GM23338 (cell line): ENCODE results near the gene RFWD3. TPM values are rescaled to one million over a fixed set of nuclear protein-coding genes. Genes with fewer than 3 reads are reported as not detected.

ENCODE experiments used
- ATAC-seq: fragments of 200-7000 bp; cut with Tn5 transposase; 3 replicates; pipeline ENCODE4 v1.9.1; 2020
- DNase-seq: peaks from one replicate; pipeline ENCODE4 v3.0.0-alpha.2; 2015; ENCODE audit warnings: low spot score
- H2AFZ ChIP-seq: fragments of 200-600 bp; sonication (generic); 2 replicates; pipeline ENCODE4 v1.8.0; 2016; ENCODE audit warnings: antibody characterized with exemption, mild to moderate bottlenecking, moderate library complexity
- H3F3A ChIP-seq: fragments of 200-600 bp; sonication (generic); replicated peaks from 2 replicates; pipeline ENCODE4 v1.8.0; 2017; ENCODE audit warnings: antibody characterized with exemption, mixed run types, low read depth
- H3K27ac ChIP-seq: fragments of 200-600 bp; sonication (generic); 2 replicates; pipeline ENCODE4 v1.6.1; 2016; ENCODE audit warnings: low read depth
- H3K27me3 ChIP-seq: fragments of 200-600 bp; sonication (generic); 2 replicates; pipeline ENCODE4 v1.8.0; 2016; ENCODE audit warnings: mild to moderate bottlenecking, mixed run types, moderate library complexity; ENCODE audit not compliant: insufficient read depth
- H3K36me3 ChIP-seq: fragments of 200-600 bp; sonication (generic); 2 replicates; pipeline ENCODE4 v1.8.0; 2016; ENCODE audit warnings: mild to moderate bottlenecking; ENCODE audit not compliant: insufficient read depth
- H3K4me1 ChIP-seq: fragments of 200-600 bp; sonication (generic); 2 replicates; pipeline ENCODE4 v1.8.0; 2016; ENCODE audit warnings: mild to moderate bottlenecking, moderate library complexity; ENCODE audit not compliant: insufficient read depth
- H3K4me2 ChIP-seq: fragments of 200-600 bp; sonication (generic); 2 replicates; pipeline ENCODE4 v1.7.1; 2017; ENCODE audit warnings: mixed run types
- H3K4me3 ChIP-seq: fragments of 200-600 bp; sonication (generic); 2 replicates; pipeline ENCODE4 v1.6.1; 2016; ENCODE audit warnings: mixed run types
- H3K79me2 ChIP-seq: fragments of 200-600 bp; sonication (generic); replicated peaks from 2 replicates; pipeline ENCODE4 v1.8.0; 2017; ENCODE audit warnings: mild to moderate bottlenecking; ENCODE audit not compliant: insufficient read depth
- H3K9me2 ChIP-seq: fragments of 200-600 bp; sonication (generic); 2 replicates; pipeline ENCODE4 v1.8.0; 2017; ENCODE audit not compliant: insufficient read depth
- H4K20me1 ChIP-seq: fragments of 200-600 bp; sonication (generic); replicated peaks from 2 replicates; pipeline ENCODE4 v1.8.0; 2017; ENCODE audit warnings: mild to moderate bottlenecking; ENCODE audit not compliant: insufficient read depth
- H3K27ac Mint-ChIP-seq: 2 replicates; pipeline ENCODE4 v1.8.0; 2020; ENCODE audit warnings: inconsistent platforms, mild to moderate bottlenecking, moderate library complexity, mixed read lengths
- H3K27me3 Mint-ChIP-seq: 3 replicates; pipeline ENCODE4 v1.8.0; 2022; ENCODE audit warnings: low read depth, mild to moderate bottlenecking, moderate library complexity, mixed read lengths, inconsistent platforms; ENCODE audit not compliant: insufficient read depth, poor library complexity
- H3K36me3 Mint-ChIP-seq: 3 replicates; pipeline ENCODE4 v1.8.0; 2021; ENCODE audit warnings: low read depth, mild to moderate bottlenecking, inconsistent platforms, moderate library complexity, mixed read lengths
- H3K4me1 Mint-ChIP-seq: 3 replicates; pipeline ENCODE4 v1.8.0; 2020; ENCODE audit warnings: mild to moderate bottlenecking, inconsistent platforms, mixed read lengths
- H3K4me3 Mint-ChIP-seq: 3 replicates; pipeline ENCODE4 v1.8.0; 2021; ENCODE audit warnings: moderate library complexity, mild to moderate bottlenecking, inconsistent platforms, mixed read lengths
- H3K9me3 Mint-ChIP-seq: 3 replicates; pipeline ENCODE4 v1.8.0; 2020; ENCODE audit warnings: moderate library complexity, mild to moderate bottlenecking, inconsistent platforms, mixed read lengths
- CREB1 ChIP-seq: fragments of 250-450 bp; sonication (Bioruptor Pico); IDR thresholded peaks from 2 replicates; pipeline ENCODE4 v1.5.0; 2020; ENCODE audit warnings: low read depth, mild to moderate bottlenecking, moderate library complexity
- EZH2phosphoT487 ChIP-seq: fragments of 200-600 bp; sonication (generic); IDR thresholded peaks from one replicate; pipeline ENCODE4 v1.8.1; 2018; ENCODE audit warnings: antibody characterized with exemption; ENCODE audit not compliant: unreplicated experiment
- JUNB ChIP-seq: IDR thresholded peaks from one replicate; pipeline ENCODE4 v1.6.1; 2016; ENCODE audit warnings: antibody characterized with exemption; ENCODE audit not compliant: unreplicated experiment
- POLR2AphosphoS5 ChIP-seq: IDR thresholded peaks from 2 replicates; pipeline ENCODE4 v1.6.1; 2016; ENCODE audit warnings: antibody characterized with exemption, low read depth
- STAT1 ChIP-seq: IDR thresholded peaks from one replicate; pipeline ENCODE4 v1.6.1; 2016; ENCODE audit warnings: antibody characterized with exemption; ENCODE audit not compliant: unreplicated experiment
- ZNF114 ChIP-seq: fragments of 250-450 bp; sonication (Bioruptor Pico); IDR thresholded peaks from 2 replicates; pipeline ENCODE4 v1.5.0; 2020; ENCODE audit warnings: mild to moderate bottlenecking, moderate library complexity
- ZNF331 ChIP-seq: fragments of 250-450 bp; sonication (Bioruptor Pico); IDR thresholded peaks from 2 replicates; pipeline ENCODE4 v1.5.0; 2020; ENCODE audit warnings: low read depth, mild to moderate bottlenecking, moderate library complexity
- polyA plus RNA-seq: library from polyadenylated mRNA; unstranded; fragments of >200 nt; fragmentation: Nextera tagmentation; extraction: Ambion mirVana; gene quantifications from 2 replicates; pipeline ENCODE4 v1.2.1, GENCODE V29; 2016
- total RNA-seq: library from RNA; depleted of rRNA; stranded (reverse); fragments of >200 nt; shearing (Covaris generic); gene quantifications from 2 replicates; pipeline ENCODE4 v1.2.3, GENCODE V29; 2014
- TF ChIP-seq, protein P1 (sequence below), 2 experiments: fragments of 200-600 bp in 1 of 2; sonication (generic) in 1 of 2; conservative IDR thresholded peaks; 2 replicates each; pipeline versions ENCODE4 v1.5.1 to v1.6.1; 2016 to 2017; ENCODE audit warnings: antibody characterized with exemption in 2 of 2, low read depth in 2 of 2, mild to moderate bottlenecking in 2 of 2, moderate library complexity in 1 of 2
- TF ChIP-seq, protein P2 (sequence below): IDR thresholded peaks from 2 replicates; pipeline ENCODE4 v1.6.1; 2016; ENCODE audit warnings: antibody characterized with exemption
- TF ChIP-seq, protein P3 (sequence below): IDR thresholded peaks from one replicate; pipeline ENCODE4 v1.6.1; 2018; ENCODE audit warnings: antibody characterized with exemption; ENCODE audit not compliant: unreplicated experiment

The RFWD3 gene
- total and polyA plus RNA-seq, 2 experiments from 2014 or later: 27.6 to 113 TPM

DNA sequence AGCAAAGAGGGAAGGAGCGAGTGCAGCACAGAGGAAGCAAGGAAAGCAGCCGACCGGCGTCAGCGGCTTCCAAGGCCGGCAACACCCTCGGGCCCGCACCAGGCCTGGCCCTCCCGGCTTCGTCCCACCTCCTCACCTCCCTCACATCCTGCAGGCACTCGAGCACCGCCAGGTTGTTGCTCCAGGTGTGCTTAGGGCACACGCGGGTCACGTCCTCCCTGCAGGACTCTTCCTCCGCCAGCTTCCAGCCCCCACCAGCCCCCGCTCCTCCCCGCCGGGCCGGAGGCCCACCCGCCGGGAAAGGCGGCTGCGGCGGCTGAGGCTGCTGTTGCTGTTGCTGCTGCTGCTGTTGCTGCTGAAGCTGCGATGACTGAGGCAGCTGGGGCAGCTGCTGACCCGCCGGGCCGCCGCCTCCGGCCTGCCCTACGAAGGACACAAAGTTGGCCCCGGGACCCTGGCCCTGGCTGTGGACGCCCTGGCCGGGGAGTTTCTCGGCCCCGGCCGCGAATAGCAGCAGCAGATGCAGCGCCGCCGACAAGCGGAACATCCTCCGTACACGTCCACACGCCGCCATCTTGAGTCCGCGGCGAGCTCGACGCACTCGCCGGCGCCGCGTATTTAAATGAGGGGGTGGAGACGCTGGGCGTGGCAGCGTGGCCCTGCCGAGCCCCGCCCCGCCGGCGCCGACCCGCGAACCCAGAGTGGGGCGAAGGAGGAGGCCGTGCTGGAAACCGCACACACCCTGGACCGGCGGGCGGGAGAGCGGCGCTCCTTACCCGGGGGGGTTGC, 60.0 kb downstream of the RFWD3 start, which contains the start of gene GLG1:
Gene GLG1, minus strand, starts transcription at position 594 of the 789 bp plus-strand sequence. Its CDS starts 20 bp downstream, at position 574.
- H3K4me1 ChIP-seq: peaks cover 33% of the 10 kb centered on the region
- peak within 1 kb of the TSS; percentile 91 for H3K4me3 ChIP-seq
- no peaks in the 10 kb centered on the region for H3K27me3 ChIP-seq
- DNase-seq: peak; percentile 95
- H3K27ac ChIP-seq: peak within 1 kb of the TSS; percentile 87
- no peaks in the 10 kb centered on the region for H3K36me3 ChIP-seq
- H2AFZ ChIP-seq: peak within 1 kb of the TSS; percentile 80
- H3K9me2 ChIP-seq: no peaks in the 10 kb centered on the region
- Mint-ChIP-seq H3K9me3 (no peaks in the 10 kb centered on the region), H3K36me3 (no peaks in the 10 kb centered on the region; the same call in 1 of the 3 replicates), H3K4me1 (peaks cover 34% of the 10 kb centered on the region), H3K27me3 (peaks cover 7% of the 10 kb centered on the region), H3K27ac (peak within 1 kb of the TSS; percentile 96), H3K4me3 (peak within 1 kb of the TSS; percentile 89)
- no peaks in the 10 kb centered on the region for H3F3A ChIP-seq
- H3K79me2 ChIP-seq: peaks cover 50% of the 10 kb centered on the region
- peak; percentile 89 for ATAC-seq
- peak; percentile 97 for TF ChIP-seq POLR2AphosphoS5
- peak; percentile 24; the same call in 1 of the 2 replicates for TF ChIP-seq CREB1
- TF ChIP-seq, protein P1, sequence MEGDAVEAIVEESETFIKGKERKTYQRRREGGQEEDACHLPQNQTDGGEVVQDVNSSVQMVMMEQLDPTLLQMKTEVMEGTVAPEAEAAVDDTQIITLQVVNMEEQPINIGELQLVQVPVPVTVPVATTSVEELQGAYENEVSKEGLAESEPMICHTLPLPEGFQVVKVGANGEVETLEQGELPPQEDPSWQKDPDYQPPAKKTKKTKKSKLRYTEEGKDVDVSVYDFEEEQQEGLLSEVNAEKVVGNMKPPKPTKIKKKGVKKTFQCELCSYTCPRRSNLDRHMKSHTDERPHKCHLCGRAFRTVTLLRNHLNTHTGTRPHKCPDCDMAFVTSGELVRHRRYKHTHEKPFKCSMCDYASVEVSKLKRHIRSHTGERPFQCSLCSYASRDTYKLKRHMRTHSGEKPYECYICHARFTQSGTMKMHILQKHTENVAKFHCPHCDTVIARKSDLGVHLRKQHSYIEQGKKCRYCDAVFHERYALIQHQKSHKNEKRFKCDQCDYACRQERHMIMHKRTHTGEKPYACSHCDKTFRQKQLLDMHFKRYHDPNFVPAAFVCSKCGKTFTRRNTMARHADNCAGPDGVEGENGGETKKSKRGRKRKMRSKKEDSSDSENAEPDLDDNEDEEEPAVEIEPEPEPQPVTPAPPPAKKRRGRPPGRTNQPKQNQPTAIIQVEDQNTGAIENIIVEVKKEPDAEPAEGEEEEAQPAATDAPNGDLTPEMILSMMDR (conservative IDR thresholded peaks at IDR 0.05; ENCODE audit: low read depth in 2 of 2): no peak
- TF ChIP-seq EZH2phosphoT487: no peak
- no peak for TF ChIP-seq JUNB
- TF ChIP-seq, protein P2, sequence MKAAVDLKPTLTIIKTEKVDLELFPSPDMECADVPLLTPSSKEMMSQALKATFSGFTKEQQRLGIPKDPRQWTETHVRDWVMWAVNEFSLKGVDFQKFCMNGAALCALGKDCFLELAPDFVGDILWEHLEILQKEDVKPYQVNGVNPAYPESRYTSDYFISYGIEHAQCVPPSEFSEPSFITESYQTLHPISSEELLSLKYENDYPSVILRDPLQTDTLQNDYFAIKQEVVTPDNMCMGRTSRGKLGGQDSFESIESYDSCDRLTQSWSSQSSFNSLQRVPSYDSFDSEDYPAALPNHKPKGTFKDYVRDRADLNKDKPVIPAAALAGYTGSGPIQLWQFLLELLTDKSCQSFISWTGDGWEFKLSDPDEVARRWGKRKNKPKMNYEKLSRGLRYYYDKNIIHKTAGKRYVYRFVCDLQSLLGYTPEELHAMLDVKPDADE: no peak
- peak within 1 kb of the TSS; percentile 97 for H3K4me2 ChIP-seq
- peaks cover 39% of the 10 kb centered on the region for H4K20me1 ChIP-seq

DNA sequence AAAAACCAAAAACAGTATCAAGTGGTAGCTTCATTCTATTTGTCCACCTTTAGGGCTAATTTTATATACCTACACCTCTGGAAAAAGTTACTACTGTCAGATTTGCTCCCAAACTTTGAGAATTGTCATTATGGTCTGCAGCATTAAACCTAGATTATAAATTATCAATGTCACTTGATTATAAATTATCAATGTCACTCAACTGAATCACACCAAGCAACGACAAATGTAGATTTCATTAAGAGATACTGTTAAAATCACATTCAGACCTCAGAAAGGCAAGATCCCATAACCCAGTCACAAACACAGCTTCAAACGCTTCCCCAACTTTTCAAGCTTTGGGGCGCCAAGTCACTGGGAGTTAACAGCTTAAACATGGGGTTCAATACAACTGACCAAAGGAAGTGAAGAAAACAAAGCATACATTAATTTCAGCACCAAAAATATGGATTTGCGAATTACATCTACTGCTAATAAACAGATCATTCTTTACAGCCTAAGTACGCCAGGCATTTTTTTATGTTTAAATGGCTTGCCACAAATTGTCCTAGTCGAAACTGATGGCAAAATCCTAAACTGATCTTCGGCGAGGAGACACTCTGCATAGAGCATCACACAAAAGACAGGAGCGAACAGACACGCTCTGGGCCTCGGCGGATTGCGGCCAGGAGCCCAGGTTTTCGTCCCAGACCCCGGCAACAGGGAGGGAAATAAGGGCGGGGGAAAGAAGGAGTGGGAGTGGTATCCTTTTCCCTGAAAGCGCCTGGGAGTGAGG, 60.7 kb downstream of the RFWD3 start:
- ATAC-seq (peak; percentile 20), DNase-seq (no peak)
- Histone ChIP-seq H3K4me3 (peak overlapping the region; percentile 91), H3K36me3 (no peaks in the 10 kb centered on the region), H3F3A (no peaks in the 10 kb centered on the region), H3K27me3 (no peaks in the 10 kb centered on the region), H3K9me2 (no peaks in the 10 kb centered on the region), H3K79me2 (peaks cover 58% of the 10 kb centered on the region), H3K4me1 (peaks cover 33% of the 10 kb centered on the region), H2AFZ (peak overlapping the region; percentile 4; the same call in 1 of the 2 replicates), H3K4me2 (peak overlapping the region; percentile 97), H3K27ac (peak overlapping the region; percentile 87), H4K20me1 (peaks cover 47% of the 10 kb centered on the region)
- Mint-ChIP-seq H3K9me3 (no peaks in the 10 kb centered on the region), H3K36me3 (no peaks in the 10 kb centered on the region; the same call in 1 of the 3 replicates), H3K4me3 (peak overlapping the region; percentile 89), H3K27me3 (peaks cover 7% of the 10 kb centered on the region), H3K27ac (peak overlapping the region; percentile 91), H3K4me1 (peaks cover 35% of the 10 kb centered on the region)
- no peak for TF ChIP-seq STAT1
- TF ChIP-seq EZH2phosphoT487: no peak
- TF ChIP-seq, protein P2: no peak
- TF ChIP-seq, protein P3, sequence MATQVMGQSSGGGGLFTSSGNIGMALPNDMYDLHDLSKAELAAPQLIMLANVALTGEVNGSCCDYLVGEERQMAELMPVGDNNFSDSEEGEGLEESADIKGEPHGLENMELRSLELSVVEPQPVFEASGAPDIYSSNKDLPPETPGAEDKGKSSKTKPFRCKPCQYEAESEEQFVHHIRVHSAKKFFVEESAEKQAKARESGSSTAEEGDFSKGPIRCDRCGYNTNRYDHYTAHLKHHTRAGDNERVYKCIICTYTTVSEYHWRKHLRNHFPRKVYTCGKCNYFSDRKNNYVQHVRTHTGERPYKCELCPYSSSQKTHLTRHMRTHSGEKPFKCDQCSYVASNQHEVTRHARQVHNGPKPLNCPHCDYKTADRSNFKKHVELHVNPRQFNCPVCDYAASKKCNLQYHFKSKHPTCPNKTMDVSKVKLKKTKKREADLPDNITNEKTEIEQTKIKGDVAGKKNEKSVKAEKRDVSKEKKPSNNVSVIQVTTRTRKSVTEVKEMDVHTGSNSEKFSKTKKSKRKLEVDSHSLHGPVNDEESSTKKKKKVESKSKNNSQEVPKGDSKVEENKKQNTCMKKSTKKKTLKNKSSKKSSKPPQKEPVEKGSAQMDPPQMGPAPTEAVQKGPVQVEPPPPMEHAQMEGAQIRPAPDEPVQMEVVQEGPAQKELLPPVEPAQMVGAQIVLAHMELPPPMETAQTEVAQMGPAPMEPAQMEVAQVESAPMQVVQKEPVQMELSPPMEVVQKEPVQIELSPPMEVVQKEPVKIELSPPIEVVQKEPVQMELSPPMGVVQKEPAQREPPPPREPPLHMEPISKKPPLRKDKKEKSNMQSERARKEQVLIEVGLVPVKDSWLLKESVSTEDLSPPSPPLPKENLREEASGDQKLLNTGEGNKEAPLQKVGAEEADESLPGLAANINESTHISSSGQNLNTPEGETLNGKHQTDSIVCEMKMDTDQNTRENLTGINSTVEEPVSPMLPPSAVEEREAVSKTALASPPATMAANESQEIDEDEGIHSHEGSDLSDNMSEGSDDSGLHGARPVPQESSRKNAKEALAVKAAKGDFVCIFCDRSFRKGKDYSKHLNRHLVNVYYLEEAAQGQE: no peak
- no peak for TF ChIP-seq ZNF114 (CRISPR knock-in tag)
- no peak for TF ChIP-seq ZNF331 (CRISPR knock-in tag)
- TF ChIP-seq POLR2AphosphoS5: no peak
- TF ChIP-seq, protein P1 (conservative IDR thresholded peaks at IDR 0.05; ENCODE audit: low read depth in 2 of 2): no peak
- TF ChIP-seq CREB1: no peak
